HS-27A (cell line): ENCODE measurements around the gene UBA1.
"Not testable (repeated sequence)": the region's sequence is repeated elsewhere in the genome, so short reads cannot be mapped to it uniquely, and the experiment has no call there.

Experiments used
- DNase-seq: peaks from one replicate; pipeline ENCODE4 v3.0.0-alpha.2; 2012; ENCODE audit warnings: low read depth, missing footprints

The UBA1 gene

DNA sequence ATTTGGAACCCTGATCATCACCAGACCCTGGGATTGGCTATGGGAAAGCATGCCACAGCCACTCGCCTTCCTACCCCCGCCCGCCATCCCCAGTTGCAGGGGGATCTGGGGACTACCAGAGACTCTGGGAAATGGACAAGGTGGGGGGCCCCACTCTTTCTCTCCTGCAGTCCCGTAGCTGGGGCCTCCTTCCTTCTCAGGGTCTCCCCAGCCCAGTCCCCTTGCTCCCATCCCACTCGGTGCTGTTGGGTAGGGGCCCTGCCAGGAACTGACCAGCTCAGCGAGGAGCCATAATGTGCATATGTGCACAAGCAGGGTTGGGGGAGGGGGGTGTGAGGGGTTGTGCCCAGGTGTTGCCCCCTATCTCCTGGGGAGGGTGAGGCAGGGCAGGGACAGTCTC lies 35.8 kb downstream of the UBA1 start:
- DNase-seq: no peak

- DNase-seq: no peak
These were observed 36.7 kb downstream of the UBA1 start for GRCh38 chrX:47230136-47230868.

DNA sequence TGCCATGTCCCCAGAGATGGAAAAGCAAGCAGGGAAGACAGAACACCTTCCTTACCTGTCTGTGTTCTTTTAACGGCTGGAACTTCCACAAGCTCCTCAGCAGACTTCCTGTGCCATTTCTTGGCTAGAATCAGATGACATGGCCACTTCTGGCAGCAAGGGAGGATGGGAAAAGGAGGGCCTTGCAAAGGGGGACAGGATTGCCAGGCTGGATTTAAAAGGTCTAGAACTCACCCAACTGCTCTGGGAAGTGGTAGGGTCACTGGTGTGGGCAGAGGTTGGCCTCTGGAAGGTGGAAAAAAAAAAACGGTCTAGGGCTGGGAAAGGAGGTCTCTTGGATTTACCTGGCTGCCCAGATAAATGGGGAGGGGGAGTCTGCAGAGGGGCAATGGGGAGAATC lies 37.5 kb downstream of the UBA1 start:
- no peak for DNase-seq

- no peak for DNase-seq
These were observed 38.7 kb downstream of the UBA1 start for GRCh38 chrX:47232197-47232802.

DNA sequence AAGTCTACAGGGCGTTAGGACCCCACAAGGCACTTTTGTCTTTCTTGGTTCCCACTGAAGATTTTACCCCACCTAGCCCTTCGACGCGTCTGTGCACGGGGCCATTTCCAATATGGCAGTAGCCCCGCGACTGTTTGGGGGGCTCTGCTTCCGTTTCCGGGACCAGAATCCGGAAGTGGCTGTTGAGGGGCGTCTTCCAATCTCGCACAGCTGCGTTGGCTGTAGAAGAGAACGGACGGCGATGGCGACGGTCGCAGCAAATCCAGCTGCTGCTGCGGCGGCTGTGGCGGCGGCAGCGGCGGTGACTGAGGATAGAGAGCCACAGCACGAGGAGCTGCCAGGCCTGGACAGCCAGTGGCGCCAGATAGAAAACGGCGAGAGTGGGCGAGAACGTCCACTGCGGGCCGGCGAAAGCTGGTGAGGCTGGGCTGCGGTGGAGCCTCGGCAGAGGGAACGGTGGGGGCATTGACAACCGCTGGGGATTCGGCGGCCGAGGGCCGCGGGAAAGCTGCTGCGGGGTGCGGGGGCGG lies 39.2 kb downstream of the UBA1 start, which contains the start of gene USP11:
TSS of gene USP11 (plus strand) at position 207 of the 530 bp plus-strand sequence. CDS start at position 242, 35 bp downstream.
- peak; percentile 9 for DNase-seq

DNA sequence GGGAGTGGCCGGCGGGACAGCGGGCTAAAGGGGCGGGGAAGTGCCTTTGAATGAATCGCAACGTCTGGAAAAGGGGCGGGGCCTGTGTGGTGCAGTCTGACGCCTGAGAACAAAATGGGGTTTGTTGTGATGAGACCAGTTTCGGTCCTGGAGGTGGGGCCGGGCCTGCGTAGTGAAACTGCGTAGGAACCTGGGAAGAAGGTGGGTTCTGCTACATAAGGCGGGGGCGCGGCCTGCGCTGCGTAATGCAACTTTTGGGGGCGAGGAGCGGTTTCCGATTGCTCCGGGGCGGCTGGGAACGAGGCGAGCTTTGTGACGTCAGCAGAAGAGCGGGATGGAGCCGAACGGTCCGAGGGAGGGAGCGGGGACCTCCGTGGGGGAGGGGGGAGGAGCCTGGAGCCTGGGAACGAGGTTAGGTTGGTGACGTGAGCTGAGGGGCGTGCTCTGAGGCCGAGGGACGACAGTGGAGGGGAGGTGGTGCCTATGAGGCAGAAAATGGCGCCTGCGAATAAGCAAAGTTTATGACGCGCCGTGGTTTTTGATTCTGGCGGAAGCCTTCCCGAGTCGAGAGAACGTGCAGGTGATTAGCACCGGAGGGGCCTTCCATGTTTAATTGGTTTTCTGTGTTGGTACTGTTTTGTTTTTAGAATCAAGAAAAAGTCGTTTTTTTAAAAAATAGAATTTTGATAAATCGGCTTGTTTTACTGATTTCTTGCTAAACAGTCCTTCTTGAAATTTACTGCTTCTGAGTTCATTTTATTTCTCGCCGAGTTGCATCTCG lies 39.9 kb downstream of the UBA1 start:
- DNase-seq: peak; percentile 64

GRCh38 chrX:47234583-47234982 lies 41.0 kb downstream of the UBA1 start:
- DNase-seq: no peak

GRCh38 chrX:47235691-47236103 lies 42.1 kb downstream of the UBA1 start:
- DNase-seq: no peak

GRCh38 chrX:47239199-47239598 lies 45.6 kb downstream of the UBA1 start:
- no peak for DNase-seq

DNA sequence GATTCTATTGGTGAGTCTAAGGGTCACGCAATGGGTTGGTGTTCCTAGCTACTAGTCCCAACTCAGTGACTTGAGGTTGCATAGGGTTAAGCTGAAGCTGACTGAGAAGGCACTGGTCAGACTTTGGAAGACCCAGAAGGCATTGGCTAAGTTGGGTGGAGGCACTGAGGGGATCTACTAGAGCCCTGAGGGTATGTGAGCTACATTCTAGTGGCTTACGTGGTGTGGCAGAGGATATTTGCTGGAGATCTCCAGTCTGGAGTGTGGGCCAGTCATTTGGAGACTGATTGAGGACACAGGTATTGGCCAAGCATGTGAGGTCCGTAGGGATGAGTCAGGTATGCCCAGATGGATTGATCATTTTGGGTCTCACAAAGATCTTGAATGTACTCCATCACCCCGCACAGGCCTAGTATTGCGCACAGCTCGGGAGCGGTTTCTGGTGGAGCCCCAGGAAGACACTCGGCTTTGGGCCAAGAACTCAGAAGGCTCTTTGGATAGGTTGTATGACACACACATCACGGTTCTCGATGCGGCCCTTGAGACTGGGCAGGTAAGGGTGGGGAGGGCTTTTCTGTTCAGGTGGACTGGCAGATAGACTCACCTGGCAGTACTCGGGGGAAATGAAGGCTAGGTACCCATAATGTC lies 46.4 kb downstream of the UBA1 start:
- no peak for DNase-seq

DNA sequence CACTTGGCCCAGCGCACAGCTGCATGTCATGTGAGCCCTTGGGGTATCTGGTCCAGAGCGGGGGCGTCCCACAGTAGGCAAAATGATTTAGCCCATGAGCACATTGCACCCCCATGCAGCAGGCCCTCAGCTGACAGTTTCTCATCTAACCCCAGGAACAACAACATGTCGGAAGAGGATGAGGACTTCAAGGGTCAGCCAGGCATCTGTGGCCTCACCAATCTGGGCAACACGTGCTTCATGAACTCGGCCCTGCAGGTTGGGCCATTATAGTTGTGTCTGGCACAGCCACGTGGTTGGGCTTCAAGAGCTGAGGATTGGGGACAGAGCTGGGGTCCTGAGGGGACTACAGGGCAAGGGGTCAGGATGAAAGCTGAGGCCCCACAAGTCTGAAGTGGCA lies 47.0 kb downstream of the UBA1 start:
- DNase-seq: no peak

- no peak for DNase-seq
These were observed 47.8 kb downstream of the UBA1 start for GRCh38 chrX:47241201-47242011.

- DNase-seq: no peak
These were observed 48.7 kb downstream of the UBA1 start for GRCh38 chrX:47242321-47242720.

DNA sequence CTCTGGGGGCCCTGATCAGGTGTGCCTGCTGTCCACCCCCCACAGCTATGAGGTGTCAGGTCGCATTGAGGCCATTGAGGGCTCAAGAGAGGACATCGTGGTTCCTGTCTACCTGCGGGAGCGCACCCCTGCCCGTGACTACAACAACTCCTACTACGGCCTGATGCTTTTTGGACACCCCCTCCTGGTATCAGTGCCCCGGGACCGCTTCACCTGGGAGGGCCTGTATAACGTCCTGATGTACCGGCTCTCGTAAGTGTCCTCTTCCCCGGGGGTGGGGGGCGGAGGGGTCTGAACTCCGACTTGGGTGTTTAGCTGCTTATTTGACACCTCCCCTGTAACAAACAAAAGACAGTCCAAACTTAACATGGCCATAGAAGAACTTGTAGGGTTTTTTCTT lies 49.7 kb downstream of the UBA1 start:
- no peak for DNase-seq

DNA sequence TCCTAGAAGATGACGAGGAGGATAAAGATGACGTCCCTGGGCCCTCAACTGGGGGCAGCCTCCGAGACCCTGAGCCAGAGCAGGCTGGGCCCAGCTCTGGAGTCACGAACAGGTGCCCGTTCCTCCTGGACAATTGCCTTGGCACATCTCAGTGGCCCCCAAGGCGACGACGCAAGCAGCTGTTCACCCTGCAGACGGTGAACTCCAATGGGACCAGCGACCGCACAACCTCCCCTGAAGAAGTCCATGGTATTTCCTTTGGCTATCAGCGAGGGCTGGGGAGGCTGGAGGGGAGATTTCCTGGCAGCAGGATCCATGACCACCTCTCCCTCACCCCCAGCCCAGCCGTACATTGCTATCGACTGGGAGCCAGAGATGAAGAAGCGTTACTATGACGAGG lies 51.0 kb downstream of the UBA1 start:
- no peak for DNase-seq

- no peak for DNase-seq
These were observed 51.5 kb downstream of the UBA1 start for GRCh38 chrX:47245156-47245555.

GRCh38 chrX:47247206-47247998 lies 53.8 kb downstream of the UBA1 start:
- DNase-seq: no peak

- no peak for DNase-seq
These were observed 54.3 kb downstream of the UBA1 start for GRCh38 chrX:47247999-47248320.

- DNase-seq: no peak
These were observed 54.9 kb downstream of the UBA1 start for GRCh38 chrX:47248576-47248975.

DNA sequence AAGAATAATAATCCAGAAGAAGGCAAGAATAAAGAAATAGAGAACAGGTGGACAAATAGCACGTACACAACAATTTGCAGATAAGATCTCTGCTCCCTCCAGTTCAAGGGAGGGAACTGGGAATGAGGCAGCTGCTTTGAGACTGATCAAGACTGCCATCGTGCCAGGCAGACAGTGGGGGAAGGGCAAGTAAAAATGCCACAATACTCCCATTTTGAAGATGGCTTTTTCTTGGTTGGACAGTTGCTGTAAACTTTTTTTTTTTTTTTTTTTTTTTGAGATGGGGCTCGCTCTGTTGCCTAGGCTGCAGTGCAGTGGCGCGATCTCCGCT lies 56.4 kb downstream of the UBA1 start:
- DNase-seq: no peak

- not testable (repeated sequence) for DNase-seq
These were observed 64.0 kb downstream of the UBA1 start for GRCh38 chrX:47257620-47258019.
